ENCODE results near the gene RHOBTB1.

GRCh38 chr10:60835049-60835448 is 108.9 kb downstream of the RHOBTB1 start:
- no peak for TF ChIP-seq CTCF (conservative IDR thresholded peaks at IDR 0.05; ENCODE audit: low read length)
- no peak for TF ChIP-seq EZH2phosphoT487 (IDR thresholded peaks at IDR 0.05; ENCODE audit: borderline replicate concordance)

Measured in Loucy (cell line).